ENCODE results near the gene HOXA4.
A peak's percentile ranks its signal among the peaks of the same experiment; 100 is the strongest.

Gene HOXA4

GRCh38 chr7:27130540-27131389 lies at the start of gene HOXA4:
Gene HOXA4, minus strand, starts transcription at chr7:27130757. Its CDS starts 24 bp downstream, at chr7:27130733.
- DNase-seq: peak; percentile 70 to 75

GRCh38 chr7:27179503-27180430 lies 49.2 kb upstream of the HOXA4 start:
- DNase-seq: no peak

GRCh38 chr7:27179030-27179429 lies 48.5 kb upstream of the HOXA4 start:
- DNase-seq: no peak

GRCh38 chr7:27178366-27178765 lies 47.8 kb upstream of the HOXA4 start:
- no peak for DNase-seq

- DNase-seq: no peak
Measured at GRCh38 chr7:27177795-27178320, 47.3 kb upstream of the HOXA4 start.

GRCh38 chr7:27176962-27177794 lies 46.6 kb upstream of the HOXA4 start:
- no peak for DNase-seq

GRCh38 chr7:27176524-27176845 lies 45.9 kb upstream of the HOXA4 start:
- no peak for DNase-seq

GRCh38 chr7:27175626-27176523 lies 45.3 kb upstream of the HOXA4 start:
- no peak for DNase-seq

- DNase-seq: peak; percentile 27 to 34
Measured at GRCh38 chr7:27174874-27175625, 44.5 kb upstream of the HOXA4 start.

- peak; percentile 28 to 53 for DNase-seq
Measured at GRCh38 chr7:27173956-27174873, 43.7 kb upstream of the HOXA4 start, which contains the start of gene HOXA10. Gene HOXA10, minus strand, starts transcription at chr7:27174320. Its CDS starts 14 bp downstream, at chr7:27174306.

- no peak for DNase-seq
Measured at GRCh38 chr7:27173511-27173955, 43.0 kb upstream of the HOXA4 start.

- peak; percentile 48 to 70 for DNase-seq
Measured at GRCh38 chr7:27172823-27173510, 42.4 kb upstream of the HOXA4 start.

- peak in 1 of 2 experiments; percentile 48 for DNase-seq
Measured at GRCh38 chr7:27172315-27172774, 41.8 kb upstream of the HOXA4 start.

GRCh38 chr7:27171637-27172314 lies 41.2 kb upstream of the HOXA4 start:
- DNase-seq: peak; percentile 39 to 89

GRCh38 chr7:27171325-27171636 lies 40.7 kb upstream of the HOXA4 start:
- peak in 1 of 2 experiments; percentile 73 for DNase-seq

GRCh38 chr7:27170426-27171324 lies 40.1 kb upstream of the HOXA4 start:
- DNase-seq: peak in 1 of 2 experiments; percentile 44

Data from NCI-H187 (cell line).